Embryonic facial prominence (tissue), 1 donor: Measurements from ENCODE around the gene KLHL26.

Experiments used
- DNase-seq: peaks from one replicate; pipeline ENCODE4 v3.0.0-alpha.2; 2016; ENCODE audit errors: extremely low spot score

Gene KLHL26

GRCh38 chr19:18647807-18648206, 11.0 kb downstream of the KLHL26 start:
- no peak for DNase-seq

- no peak for DNase-seq
Observed at GRCh38 chr19:18648973-18649315, 12.1 kb downstream of the KLHL26 start.

GRCh38 chr19:18649371-18650020, 12.7 kb downstream of the KLHL26 start:
- DNase-seq: no peak

- no peak for DNase-seq
Observed at GRCh38 chr19:18650021-18650390, 13.2 kb downstream of the KLHL26 start.

GRCh38 chr19:18650468-18651041, 13.7 kb downstream of the KLHL26 start:
- no peak for DNase-seq

GRCh38 chr19:18651300-18651699, 14.5 kb downstream of the KLHL26 start:
- DNase-seq: no peak

- DNase-seq: no peak
Observed at GRCh38 chr19:18651733-18652132, 14.9 kb downstream of the KLHL26 start.

- DNase-seq: no peak
Observed at GRCh38 chr19:18653853-18654252, 17.0 kb downstream of the KLHL26 start.

GRCh38 chr19:18654469-18654868, 17.6 kb downstream of the KLHL26 start:
- DNase-seq: no peak

- DNase-seq: no peak
Observed at GRCh38 chr19:18655173-18655844, 18.5 kb downstream of the KLHL26 start.

- no peak for DNase-seq
Observed at GRCh38 chr19:18656337-18657086, 19.7 kb downstream of the KLHL26 start.

GRCh38 chr19:18657590-18658365, 20.9 kb downstream of the KLHL26 start:
- DNase-seq: no peak

GRCh38 chr19:18658366-18658855, 21.6 kb downstream of the KLHL26 start:
- DNase-seq: no peak

- DNase-seq: peak; percentile 63
Observed at GRCh38 chr19:18659281-18660050, 22.6 kb downstream of the KLHL26 start.

- DNase-seq: no peak
Observed at GRCh38 chr19:18660051-18660910, 23.5 kb downstream of the KLHL26 start.

GRCh38 chr19:18660939-18661670, 24.3 kb downstream of the KLHL26 start:
- DNase-seq: no peak

GRCh38 chr19:18662972-18663732, 26.3 kb downstream of the KLHL26 start:
- DNase-seq: no peak

- no peak for DNase-seq
Observed at GRCh38 chr19:18663940-18664530, 27.2 kb downstream of the KLHL26 start.
